Stimulated activated naive CD4-positive, alpha-beta T cell treated with Interleukin-2 at 50 U/mL for 16 hours (primary cell): ENCODE results near the gene TIAM1.

Experiments
- DNase-seq: peaks from one replicate; lab custom pipeline; 2025; lab: John Stamatoyannopoulos, UW

TIAM1 gene

GRCh38 chr21:31173881-31174555 is 170.0 kb downstream of the TIAM1 start:
- peak; percentile 50 for DNase-seq

- DNase-seq: no peak
Measured at GRCh38 chr21:31172328-31172727, 171.7 kb downstream of the TIAM1 start.

- DNase-seq: no peak
Measured at GRCh38 chr21:31164713-31165694, 179.1 kb downstream of the TIAM1 start.

- no peak for DNase-seq
Measured at GRCh38 chr21:31162827-31163226, 181.2 kb downstream of the TIAM1 start.

GRCh38 chr21:31162079-31162699 is 181.9 kb downstream of the TIAM1 start:
- DNase-seq: no peak

- no peak for DNase-seq
Measured at GRCh38 chr21:31161157-31161556, 182.9 kb downstream of the TIAM1 start.

GRCh38 chr21:31159808-31160207 is 184.3 kb downstream of the TIAM1 start:
- DNase-seq: no peak

GRCh38 chr21:31158789-31159581 is 185.1 kb downstream of the TIAM1 start:
- no peak for DNase-seq

GRCh38 chr21:31157756-31158155 is 186.3 kb downstream of the TIAM1 start:
- DNase-seq: no peak

- DNase-seq: no peak
Measured at GRCh38 chr21:31156662-31157061, 187.4 kb downstream of the TIAM1 start.

- no peak for DNase-seq
Measured at GRCh38 chr21:31156169-31156568, 187.9 kb downstream of the TIAM1 start.

GRCh38 chr21:31151156-31152045 is 192.7 kb downstream of the TIAM1 start:
- no peak for DNase-seq

- DNase-seq: no peak
Measured at GRCh38 chr21:31145274-31145673, 198.8 kb downstream of the TIAM1 start.

- DNase-seq: no peak
Measured at GRCh38 chr21:31143036-31143435, 201.0 kb downstream of the TIAM1 start.

- no peak for DNase-seq
Measured at GRCh38 chr21:31142600-31142999, 201.5 kb downstream of the TIAM1 start.

GRCh38 chr21:31141389-31142000 is 202.6 kb downstream of the TIAM1 start:
- no peak for DNase-seq

GRCh38 chr21:31140676-31141075 is 203.4 kb downstream of the TIAM1 start:
- DNase-seq: no peak

- DNase-seq: no peak
Measured at GRCh38 chr21:31140025-31140424, 204.0 kb downstream of the TIAM1 start.

GRCh38 chr21:31137960-31138359 is 206.1 kb downstream of the TIAM1 start:
- no peak for DNase-seq

- DNase-seq: no peak
Measured at GRCh38 chr21:31136891-31137290, 207.2 kb downstream of the TIAM1 start.
